NCI-H2107 (cell line): ENCODE measurements around the gene GLO1.

Experiments used
- DNase-seq: peaks from one replicate; lab custom pipeline; 2025; lab: John Stamatoyannopoulos, UW

The GLO1 gene

DNA sequence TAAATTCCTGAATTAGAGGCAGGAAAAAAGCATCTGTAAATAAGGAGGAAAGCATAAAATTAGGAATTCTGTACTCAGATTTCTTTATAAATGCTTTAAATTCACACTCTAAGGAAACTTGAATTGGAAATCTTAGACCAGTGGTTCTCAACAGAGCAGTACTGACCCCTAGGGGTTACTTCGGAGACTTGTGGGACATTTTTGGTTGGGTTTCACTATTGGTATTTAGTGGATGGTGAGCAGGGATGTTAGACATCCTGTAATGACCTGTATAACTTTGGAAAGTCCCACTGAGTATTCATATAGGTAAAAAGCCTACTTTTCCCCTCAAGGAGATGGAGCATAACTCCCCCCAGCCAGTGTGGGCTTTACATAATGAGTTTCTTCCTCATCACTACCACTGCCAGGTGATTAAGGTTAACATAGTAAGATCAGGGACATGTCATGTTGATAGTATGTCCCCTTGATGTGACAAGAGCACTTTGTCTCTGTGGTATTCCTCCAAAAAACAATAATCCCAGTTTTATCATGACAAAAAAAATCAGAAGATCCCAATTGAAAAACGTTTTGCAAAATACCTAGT, 31.0 kb downstream of the GLO1 start:
- no peak for DNase-seq

- no peak for DNase-seq
Observed at GRCh38 chr6:38658418-38659167, 44.4 kb downstream of the GLO1 start.

GRCh38 chr6:38656896-38657295, 46.0 kb downstream of the GLO1 start:
- DNase-seq: no peak

DNA sequence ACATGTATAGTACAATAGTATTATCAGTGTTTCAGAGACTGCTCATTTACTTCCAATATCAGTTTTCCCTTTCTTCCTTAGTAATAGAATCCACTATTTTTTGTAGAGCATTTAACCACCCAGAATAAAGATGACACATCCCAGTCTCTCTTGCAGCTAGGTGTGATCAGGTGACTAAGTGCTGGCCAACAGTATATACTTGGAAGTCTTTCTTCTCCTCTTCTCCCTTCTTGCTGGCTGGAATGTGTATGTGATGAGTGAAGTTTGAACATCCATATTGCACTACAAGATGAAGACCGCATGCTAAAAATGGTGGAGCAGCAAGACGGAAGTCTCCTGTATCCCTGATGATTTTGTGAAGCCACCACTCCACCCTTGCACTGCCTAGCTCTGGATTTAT, 48.7 kb downstream of the GLO1 start:
- DNase-seq: no peak

GRCh38 chr6:38651121-38651784, 51.7 kb downstream of the GLO1 start:
- DNase-seq: no peak

- no peak for DNase-seq
Observed at GRCh38 chr6:38650207-38650752, 52.7 kb downstream of the GLO1 start.

GRCh38 chr6:38649744-38650143, 53.2 kb downstream of the GLO1 start:
- DNase-seq: no peak

DNA sequence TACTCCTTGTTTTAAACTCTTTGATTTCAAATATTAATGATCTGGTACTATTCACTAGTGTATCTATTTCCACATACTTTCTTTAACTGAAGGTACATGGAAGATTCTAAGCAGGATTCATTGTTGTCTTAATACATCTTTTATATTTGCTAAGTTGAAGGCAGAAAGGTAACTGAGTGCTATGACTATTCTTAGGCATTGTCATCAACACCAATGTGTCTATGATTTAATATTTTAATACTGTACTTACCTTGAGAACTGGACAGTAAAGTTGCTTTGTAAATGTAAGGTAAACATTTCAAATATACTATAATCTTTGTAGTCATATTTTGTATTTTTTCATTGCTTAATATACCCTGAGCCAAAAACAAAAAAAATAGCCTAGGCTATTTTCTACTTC, 54.3 kb downstream of the GLO1 start:
- DNase-seq: no peak

DNA sequence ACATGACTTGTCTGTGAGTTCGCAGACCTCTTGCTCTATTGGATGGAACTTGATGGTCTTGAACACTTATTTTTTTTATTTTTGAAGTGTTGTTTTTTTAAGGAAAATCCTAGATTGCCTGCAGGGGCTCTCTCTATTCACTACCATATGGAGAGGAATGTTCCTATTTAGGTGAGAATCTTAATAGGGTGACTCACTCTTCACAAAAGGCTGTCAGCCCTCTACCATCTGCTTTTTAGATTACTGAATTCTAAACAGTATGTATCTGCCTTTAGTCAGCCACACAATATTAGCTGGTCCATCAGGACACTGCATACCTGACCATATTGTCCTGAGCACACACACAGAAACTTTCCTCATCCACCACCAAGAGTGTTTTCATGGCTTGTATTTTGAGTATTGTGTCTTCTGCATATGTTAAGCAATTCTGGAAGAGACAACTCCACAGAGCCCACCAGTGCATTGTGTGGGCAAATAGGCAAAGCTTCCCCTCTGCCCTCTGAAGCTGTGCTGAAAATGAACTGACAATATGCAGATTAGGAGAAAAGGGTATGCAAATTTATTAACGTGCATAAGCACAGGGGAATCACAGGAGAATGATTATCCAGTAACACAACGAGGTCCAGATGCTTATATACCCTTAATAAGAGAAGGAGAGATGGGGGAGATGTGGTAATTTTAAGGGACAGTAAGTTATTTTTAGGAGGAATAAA, 56.6 kb downstream of the GLO1 start:
- DNase-seq: no peak

DNA sequence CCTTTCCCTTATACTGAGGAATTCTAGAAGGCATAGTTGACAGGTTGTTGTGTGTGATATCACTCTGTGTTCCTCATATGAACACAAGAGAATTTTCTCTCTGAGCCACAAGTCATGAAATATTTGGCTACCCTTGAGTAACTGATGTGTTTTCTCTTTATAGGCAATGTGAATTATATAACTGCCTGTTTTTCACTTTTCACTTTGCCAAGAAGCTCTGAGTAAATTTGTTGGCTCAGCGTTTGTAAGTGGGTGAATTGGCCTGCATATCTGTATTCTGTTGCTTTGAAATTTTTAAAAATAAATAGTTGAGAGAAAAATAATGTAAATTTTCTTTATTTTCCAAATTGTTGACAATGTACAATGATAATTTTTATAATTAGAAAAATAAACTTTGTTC, 58.0 kb downstream of the GLO1 start:
- no peak for DNase-seq

- no peak for DNase-seq
Observed at GRCh38 chr6:38640216-38640909, 62.6 kb downstream of the GLO1 start.

GRCh38 chr6:38639498-38640215, 63.3 kb downstream of the GLO1 start, which contains the start of gene BTBD9:
Gene BTBD9, minus strand, starts transcription at chr6:38639929.
- DNase-seq: no peak

- DNase-seq: no peak
Observed at GRCh38 chr6:38638941-38639497, 63.9 kb downstream of the GLO1 start.

DNA sequence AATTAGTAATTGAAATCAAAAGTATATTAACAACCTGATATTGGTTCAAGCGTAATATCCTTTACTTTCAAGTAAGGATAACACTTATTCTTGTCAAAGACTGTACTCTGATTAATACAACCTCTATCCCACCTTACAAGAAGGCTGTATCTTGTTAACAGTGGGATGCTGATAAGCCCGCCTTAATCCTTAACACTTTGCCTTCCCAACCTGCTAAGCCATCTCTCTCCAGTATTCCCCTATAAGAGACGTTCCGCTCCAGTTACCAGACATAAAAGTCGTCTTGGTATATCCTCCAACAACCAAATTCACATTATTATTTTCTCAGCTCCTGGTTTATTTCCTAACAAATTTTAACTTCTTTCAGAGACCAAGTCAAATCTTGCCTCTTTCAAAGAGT, 65.2 kb downstream of the GLO1 start:
- DNase-seq: no peak

DNA sequence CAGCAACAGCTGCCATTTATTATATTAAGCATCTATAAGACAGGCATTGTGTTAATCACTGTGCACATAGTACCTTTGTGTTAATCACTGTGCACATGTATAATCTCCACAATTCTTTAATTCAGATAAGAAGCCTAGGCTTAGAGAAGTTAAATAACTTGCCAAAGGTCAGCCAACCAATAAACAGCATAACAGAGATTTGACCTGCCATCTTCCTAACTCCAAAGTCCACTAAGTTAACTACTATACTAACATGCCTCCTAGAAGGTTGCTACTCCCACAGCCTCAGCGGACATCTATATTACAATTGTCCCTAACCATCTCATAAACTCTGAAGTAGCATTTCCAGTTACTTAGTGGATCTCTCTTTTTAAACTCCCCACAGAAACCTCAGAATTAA, 66.9 kb downstream of the GLO1 start:
- DNase-seq: no peak

DNA sequence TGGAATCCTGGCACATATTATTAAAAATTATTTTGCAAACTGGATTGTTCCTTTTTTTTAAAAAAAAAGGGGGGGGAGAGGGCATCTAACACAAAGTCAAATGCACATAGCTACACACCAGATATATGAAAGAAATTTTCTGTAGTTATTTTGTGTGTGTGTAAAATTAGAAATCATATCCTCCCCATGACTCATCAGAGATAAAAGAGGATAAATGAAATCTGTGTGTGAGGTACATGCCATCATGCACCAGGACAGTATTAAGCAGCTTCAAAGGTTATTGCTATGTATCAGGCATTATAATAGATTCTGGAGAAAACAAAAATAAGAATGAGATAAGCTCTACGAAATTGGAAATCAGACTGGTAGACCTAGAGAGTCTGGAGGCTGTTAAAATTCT, 68.4 kb downstream of the GLO1 start:
- no peak for DNase-seq

- no peak for DNase-seq
Observed at GRCh38 chr6:38632490-38632889, 70.5 kb downstream of the GLO1 start.

DNA sequence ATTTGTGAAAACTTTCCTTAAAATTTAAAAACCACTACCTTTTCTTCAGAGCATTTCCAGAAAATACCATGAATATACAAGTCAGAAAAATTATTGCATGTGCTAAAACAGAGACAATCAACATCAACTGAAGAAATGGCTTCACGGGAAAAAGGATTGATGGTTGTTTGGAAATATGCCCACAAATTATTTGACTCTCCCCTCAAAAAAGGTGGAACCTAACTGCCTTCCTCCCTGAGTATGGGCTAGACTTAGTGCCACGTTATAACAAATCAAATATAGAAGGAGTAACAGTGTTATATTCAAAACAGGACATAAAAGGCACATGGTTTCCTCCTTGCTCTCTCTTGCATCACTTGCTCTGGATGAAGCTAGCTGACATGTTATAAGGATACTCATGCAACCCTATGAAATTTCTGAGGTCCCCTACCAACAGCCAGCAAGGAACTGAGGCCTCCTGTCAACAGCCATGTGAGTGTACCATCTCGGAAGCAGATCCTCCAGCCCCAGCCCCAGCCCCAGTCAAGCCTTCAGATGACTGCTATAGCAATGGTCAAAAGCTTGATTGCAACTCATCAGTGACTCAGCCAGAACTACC, 71.7 kb downstream of the GLO1 start:
- no peak for DNase-seq
